KMS-11 (cell line): ENCODE measurements around the gene KRT33A.

Source experiments
- H2AFZ ChIP-seq: fragments of 200-600 bp; sonication (generic); 2 replicates; pipeline ENCODE4 v1.6.1; 2016; ENCODE audit warnings: antibody characterized with exemption, mixed run types, low read depth
- H3K27ac ChIP-seq: fragments of 200-600 bp; sonication (generic); 2 replicates; pipeline ENCODE4 v1.6.1; 2016; ENCODE audit warnings: mild to moderate bottlenecking, mixed run types
- H3K27me3 ChIP-seq: fragments of 200-600 bp; sonication (generic); 2 replicates; pipeline ENCODE4 v1.6.1; 2017; ENCODE audit warnings: mild to moderate bottlenecking, low read depth, mixed run types, moderate library complexity; ENCODE audit not compliant: insufficient read depth
- H3K36me3 ChIP-seq: fragments of 200-600 bp; sonication (generic); 2 replicates; pipeline ENCODE4 v1.6.1; 2017; ENCODE audit warnings: mild to moderate bottlenecking, mixed run types; ENCODE audit not compliant: insufficient read depth
- H3K4me1 ChIP-seq: fragments of 200-600 bp; sonication (generic); 2 replicates; pipeline ENCODE4 v1.6.1; 2016; ENCODE audit warnings: mild to moderate bottlenecking, low read depth, mixed run types; ENCODE audit not compliant: poor library complexity, severe bottlenecking
- H3K4me2 ChIP-seq: fragments of 200-600 bp; sonication (generic); 2 replicates; pipeline ENCODE4 v1.7.0; 2016; ENCODE audit warnings: mild to moderate bottlenecking, mixed run types
- H3K4me3 ChIP-seq: fragments of 200-600 bp; sonication (generic); IDR thresholded peaks from 2 replicates; pipeline ENCODE4 v1.6.1; 2017; ENCODE audit warnings: low read depth, low read length, mixed read lengths; ENCODE audit not compliant: insufficient read depth
- H3K79me2 ChIP-seq: fragments of 200-600 bp; sonication (generic); 2 replicates; pipeline ENCODE4 v1.6.1; 2016; ENCODE audit warnings: low read depth, mixed run types; ENCODE audit not compliant: insufficient read depth
- H3K9ac ChIP-seq: fragments of 200-600 bp; sonication (generic); 2 replicates; pipeline ENCODE4 v1.6.1; 2016; ENCODE audit warnings: mild to moderate bottlenecking, mixed run types
- H4K20me1 ChIP-seq: fragments of 200-600 bp; sonication (generic); 2 replicates; pipeline ENCODE4 v1.6.1; 2016; ENCODE audit warnings: mild to moderate bottlenecking, mixed run types; ENCODE audit not compliant: insufficient read depth
- CTCF ChIP-seq: fragments of 200-600 bp; sonication (generic); conservative IDR thresholded peaks from 2 replicates; pipeline ENCODE4 v1.6.1; 2017; ENCODE audit warnings: low read depth, mild to moderate bottlenecking, antibody characterized with exemption, low read length, moderate library complexity, mixed read lengths

Gene KRT33A

DNA sequence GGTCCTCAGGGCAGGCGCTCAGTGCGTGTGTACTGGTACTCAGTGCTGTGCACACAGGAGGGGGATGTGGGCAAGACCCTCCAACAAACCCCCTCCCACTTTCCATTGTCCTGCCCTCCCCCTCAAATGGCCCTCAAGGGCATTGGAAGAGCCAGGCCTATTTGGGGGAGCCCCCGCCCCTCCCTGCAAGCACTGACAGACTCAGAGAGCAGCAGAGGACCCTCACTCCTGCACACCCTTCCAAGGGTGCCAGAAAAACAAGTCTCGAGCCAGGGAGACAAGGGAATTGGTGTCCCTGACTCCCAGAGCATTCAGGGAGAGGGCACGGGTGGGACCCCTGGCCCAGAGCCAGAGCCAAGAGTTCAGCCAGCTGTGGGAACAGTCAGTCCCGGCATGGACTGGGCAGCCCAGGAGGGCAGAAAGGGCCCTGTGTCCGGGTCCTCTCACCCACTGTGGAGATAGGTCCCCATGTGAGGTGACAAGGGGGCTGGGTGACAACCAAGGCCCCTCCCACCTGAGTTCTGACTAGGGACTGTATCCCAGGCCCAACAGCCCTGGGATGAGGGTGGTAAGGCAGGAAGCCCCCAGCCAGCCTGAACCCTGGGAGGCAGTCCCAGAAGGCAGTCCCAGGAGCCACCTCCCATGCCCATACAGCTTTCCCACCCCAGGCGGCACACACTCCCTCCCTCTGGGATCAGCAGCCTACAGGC lies 23.1 kb downstream of the KRT33A start:
- Histone ChIP-seq H3K4me2 (no peak overlapping the region), H2AFZ (no peak overlapping the region), H3K27me3 (no peaks in the 10 kb centered on the region; the same call in 1 of the 2 replicates), H3K79me2 (no peaks in the 10 kb centered on the region), H4K20me1 (no peaks in the 10 kb centered on the region), H3K4me3 (no peak overlapping the region), H3K36me3 (no peaks in the 10 kb centered on the region), H3K27ac (no peak overlapping the region), H3K9ac (no peak overlapping the region), H3K4me1 (no peaks in the 10 kb centered on the region)
- no peak for TF ChIP-seq CTCF

DNA sequence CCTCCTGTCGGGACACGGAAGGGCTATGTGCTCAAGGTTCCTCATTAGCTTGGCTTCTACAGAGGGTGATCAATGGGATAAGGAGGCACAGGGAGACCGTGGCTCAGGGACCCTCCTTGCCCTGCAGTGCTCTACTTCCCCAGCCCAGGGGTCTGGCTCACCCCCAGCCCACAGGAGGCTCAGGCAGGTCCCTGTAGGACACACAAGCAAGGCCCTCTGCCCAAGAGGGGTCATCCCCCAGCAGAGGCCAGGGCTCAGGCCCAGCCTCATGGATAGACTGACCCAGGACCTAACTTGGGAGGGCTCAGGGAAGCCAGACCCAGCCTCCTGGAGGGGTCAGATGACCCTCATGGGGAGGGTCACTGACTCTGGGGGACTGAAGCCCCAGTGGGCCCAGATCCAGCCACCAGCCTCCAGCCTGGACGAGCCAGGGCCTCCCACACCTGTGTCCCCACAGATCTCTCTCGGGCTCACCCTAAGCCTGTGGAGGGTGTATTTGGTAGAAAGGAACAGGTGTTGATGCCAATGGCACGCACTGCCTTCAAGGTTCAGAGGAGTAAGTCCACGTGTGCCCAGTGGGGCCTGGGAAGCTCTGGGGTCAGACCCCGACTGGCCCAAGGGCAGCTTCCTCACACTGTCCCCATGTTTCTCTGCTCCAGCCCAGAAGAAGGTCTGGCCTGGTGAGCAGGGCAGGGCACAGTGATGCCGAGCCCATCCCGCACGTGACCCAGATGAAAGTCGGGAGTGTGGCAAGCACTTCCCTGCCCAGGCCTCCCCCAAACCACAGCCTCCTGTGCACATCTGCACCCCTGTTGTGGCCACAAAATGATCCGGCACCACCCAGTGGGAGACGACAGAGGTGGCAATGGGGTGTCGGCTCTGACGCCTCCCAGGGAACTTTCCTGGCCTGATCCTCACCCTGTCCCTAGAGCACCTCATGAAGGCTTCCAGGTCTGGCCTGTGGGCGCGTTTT lies 24.2 kb downstream of the KRT33A start:
- no peak overlapping the region for H3K4me2 ChIP-seq

DNA sequence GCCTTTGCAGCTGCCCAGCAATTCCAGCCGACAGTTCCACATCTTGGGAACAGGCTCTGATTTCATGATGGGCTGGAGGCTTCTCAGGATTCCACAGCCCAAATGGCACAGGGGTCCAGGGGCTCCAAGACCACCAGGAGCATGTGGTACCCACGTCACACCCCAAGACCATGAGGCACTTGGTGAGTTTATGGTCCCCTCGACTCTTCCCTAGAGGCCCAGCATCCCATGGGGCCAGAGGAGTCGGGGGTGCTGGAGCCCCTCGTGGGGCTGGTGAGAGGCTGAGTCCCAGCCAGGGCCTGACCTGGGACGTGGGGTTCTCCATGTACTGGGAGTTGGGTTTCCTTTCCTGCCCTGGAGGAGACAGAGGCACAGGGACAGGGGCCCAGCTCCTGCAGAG lies 25.0 kb downstream of the KRT33A start:
- Histone ChIP-seq H3K4me1 (no peaks in the 10 kb centered on the region), H3K4me2 (no peak overlapping the region), H3K4me3 (no peak overlapping the region), H2AFZ (no peak overlapping the region), H3K27ac (no peak overlapping the region), H3K9ac (no peak overlapping the region), H3K36me3 (no peaks in the 10 kb centered on the region), H3K79me2 (no peaks in the 10 kb centered on the region), H3K27me3 (no peaks in the 10 kb centered on the region; the same call in 1 of the 2 replicates), H4K20me1 (no peaks in the 10 kb centered on the region)
- no peak for TF ChIP-seq CTCF

More for the DNA sequence above, 24.2 kb downstream of the KRT33A start:
- Histone ChIP-seq H3K36me3 (no peaks in the 10 kb centered on the region), H3K4me1 (no peaks in the 10 kb centered on the region), H4K20me1 (no peaks in the 10 kb centered on the region), H3K4me3 (no peak overlapping the region), H3K27ac (no peak overlapping the region), H3K9ac (no peak overlapping the region), H3K79me2 (no peaks in the 10 kb centered on the region), H2AFZ (no peak overlapping the region), H3K27me3 (no peaks in the 10 kb centered on the region; the same call in 1 of the 2 replicates)
- TF ChIP-seq CTCF, result no peak

DNA sequence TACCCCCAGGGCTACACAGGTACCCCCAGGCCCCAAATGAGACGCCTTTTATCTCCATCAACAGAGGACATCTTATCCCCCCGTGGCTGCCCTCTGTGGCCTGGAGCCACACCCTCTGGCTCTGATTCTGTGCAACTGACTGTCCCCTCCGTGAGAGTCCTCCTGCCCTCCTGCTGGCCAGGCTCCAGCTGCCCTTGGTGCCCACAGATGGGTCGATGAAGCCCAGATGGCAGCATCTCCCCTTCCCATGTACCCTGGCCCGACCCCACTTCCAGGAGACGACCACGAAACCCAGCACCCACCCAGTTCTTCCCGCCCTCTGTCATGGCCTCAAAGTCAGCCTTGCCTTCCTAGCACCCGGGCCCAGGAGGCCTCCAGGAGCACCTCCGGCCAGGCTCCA lies 25.5 kb downstream of the KRT33A start:
- Histone ChIP-seq H2AFZ (no peak overlapping the region), H3K4me1 (no peaks in the 10 kb centered on the region), H3K36me3 (no peaks in the 10 kb centered on the region), H3K4me2 (no peak overlapping the region), H3K4me3 (no peak overlapping the region), H3K9ac (no peak overlapping the region), H4K20me1 (no peaks in the 10 kb centered on the region), H3K27ac (no peak overlapping the region), H3K79me2 (no peaks in the 10 kb centered on the region), H3K27me3 (no peaks in the 10 kb centered on the region; the same call in 1 of the 2 replicates)
- TF ChIP-seq CTCF, result no peak
